Ascending aorta (tissue), 2 donors: ENCODE data around the gene SP140L. TPM values are rescaled to one million over a fixed set of nuclear protein-coding genes. Genes with fewer than 3 reads are reported as not detected.

Experiments
- DNase-seq, 2 donors: peaks; one replicate each; pipeline ENCODE4 v3.0.0-alpha.2; 2019; ENCODE audit warnings: low spot score in 2 of 2
- H3K27ac ChIP-seq, 2 donors: fragments of 200-600 bp; sonication (generic); one replicate each; pipeline ENCODE4 v1.5.1; 2016 to 2017; ENCODE audit warnings: mild to moderate bottlenecking in 1 of 2
- H3K27me3 ChIP-seq: fragments of 200-600 bp; sonication (generic); one replicate; pipeline ENCODE4 v1.5.1; 2017
- H3K36me3 ChIP-seq, 2 donors: fragments of 200-600 bp; sonication (generic); one replicate each; pipeline ENCODE4 v1.5.1; 2016
- H3K4me1 ChIP-seq, 2 donors: fragments of 200-600 bp; sonication (generic); one replicate each; pipeline ENCODE4 v1.5.1; 2016 to 2017; ENCODE audit warnings: mild to moderate bottlenecking in 1 of 2
- H3K4me3 ChIP-seq, 2 donors: fragments of 200-600 bp; sonication (generic); one replicate each; pipeline ENCODE4 v1.5.1; 2016 to 2017; ENCODE audit warnings: mild to moderate bottlenecking in 1 of 2
- H3K9me3 ChIP-seq, 2 donors: fragments of 200-600 bp; sonication (generic); one replicate each; pipeline ENCODE4 v1.5.1; 2016
- intact Hi-C: fragments of 100-400 bp; cut with DNase I; formaldehyde crosslinking; loops from one replicate; pipeline ENCODE4 v1.15.1; 2023
- total RNA-seq: library from RNA; depleted of rRNA; stranded (reverse); fragments of >200 nt; gene quantifications from one replicate; pipeline ENCODE4 v1.1.0, GENCODE V29; 2016
- TF ChIP-seq, protein P1 (sequence below), 3 experiments: fragments of 200-600 bp in 2 of 3; fragments of 450-650 bp in 1 of 3; sonication (generic) in 2 of 3; IDR thresholded peaks; one replicate each; pipeline ENCODE4 v1.5.1; 2016 to 2019; ENCODE audit warnings: antibody characterized with exemption in 3 of 3, mild to moderate bottlenecking in 1 of 3, moderate library complexity in 1 of 3

Gene SP140L
- total RNA-seq, 1 donor from 2014 or later = 4.0 TPM

DNA sequence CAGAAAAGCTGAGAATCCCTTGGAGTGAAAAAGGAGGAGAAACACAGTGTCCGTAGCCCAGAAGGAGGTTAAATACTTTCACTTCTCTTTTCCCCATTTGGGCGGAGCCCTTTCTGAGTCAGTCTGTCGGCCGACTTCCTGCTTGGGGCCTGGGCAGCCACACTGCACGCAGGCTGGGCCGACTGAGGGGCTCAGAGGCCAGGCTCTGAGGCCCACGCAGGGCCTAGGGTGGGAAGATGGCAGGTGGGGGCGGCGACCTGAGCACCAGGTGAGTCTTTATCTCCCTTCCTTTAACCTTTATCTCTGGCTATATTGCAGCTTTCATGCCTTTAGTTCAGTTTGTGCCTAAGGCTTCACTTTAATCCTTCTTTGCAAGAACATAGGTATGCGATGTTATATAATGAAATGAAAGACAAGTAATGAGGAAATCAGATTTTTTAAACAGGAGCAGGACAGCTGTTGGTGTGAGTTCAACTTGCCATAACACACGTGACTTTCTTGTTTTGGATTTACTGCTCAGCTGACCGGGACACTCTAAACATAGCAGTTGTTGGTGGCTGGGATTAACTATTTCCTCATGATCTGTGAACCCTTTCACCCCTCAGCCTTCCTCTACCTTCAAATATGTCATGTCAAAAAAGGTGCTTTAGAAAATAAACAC is 89.2 kb downstream of the SP140L start, which contains the start of gene SP100:
Gene SP100, plus strand, starts transcription at position 141 of the 661 bp plus-strand sequence. Its CDS starts 96 bp downstream, at position 237.
- peak within 1 kb of the TSS; percentile 69 to 83 for H3K4me3 ChIP-seq
- H3K27me3 ChIP-seq = no peaks in the 10 kb centered on the region
- no peaks in the 10 kb centered on the region for H3K9me3 ChIP-seq
- peak within 1 kb of the TSS; percentile 89 to 95 for H3K27ac ChIP-seq
- no peaks in the 10 kb centered on the region for H3K36me3 ChIP-seq
- DNase-seq = peak; percentile 33 to 91
- peaks cover 2 to 39% of the 10 kb centered on the region in 2 donors for H3K4me1 ChIP-seq
- intact Hi-C loops = loop anchor here (5.0 kb wide), 2 partner anchors 296 to 494 kb away; partner anchors contain the start of genes CAB39, FBXO36 and TRIP12
- TF ChIP-seq, protein P1, sequence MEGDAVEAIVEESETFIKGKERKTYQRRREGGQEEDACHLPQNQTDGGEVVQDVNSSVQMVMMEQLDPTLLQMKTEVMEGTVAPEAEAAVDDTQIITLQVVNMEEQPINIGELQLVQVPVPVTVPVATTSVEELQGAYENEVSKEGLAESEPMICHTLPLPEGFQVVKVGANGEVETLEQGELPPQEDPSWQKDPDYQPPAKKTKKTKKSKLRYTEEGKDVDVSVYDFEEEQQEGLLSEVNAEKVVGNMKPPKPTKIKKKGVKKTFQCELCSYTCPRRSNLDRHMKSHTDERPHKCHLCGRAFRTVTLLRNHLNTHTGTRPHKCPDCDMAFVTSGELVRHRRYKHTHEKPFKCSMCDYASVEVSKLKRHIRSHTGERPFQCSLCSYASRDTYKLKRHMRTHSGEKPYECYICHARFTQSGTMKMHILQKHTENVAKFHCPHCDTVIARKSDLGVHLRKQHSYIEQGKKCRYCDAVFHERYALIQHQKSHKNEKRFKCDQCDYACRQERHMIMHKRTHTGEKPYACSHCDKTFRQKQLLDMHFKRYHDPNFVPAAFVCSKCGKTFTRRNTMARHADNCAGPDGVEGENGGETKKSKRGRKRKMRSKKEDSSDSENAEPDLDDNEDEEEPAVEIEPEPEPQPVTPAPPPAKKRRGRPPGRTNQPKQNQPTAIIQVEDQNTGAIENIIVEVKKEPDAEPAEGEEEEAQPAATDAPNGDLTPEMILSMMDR (IDR thresholded peaks at IDR 0.05) = no peak

DNA sequence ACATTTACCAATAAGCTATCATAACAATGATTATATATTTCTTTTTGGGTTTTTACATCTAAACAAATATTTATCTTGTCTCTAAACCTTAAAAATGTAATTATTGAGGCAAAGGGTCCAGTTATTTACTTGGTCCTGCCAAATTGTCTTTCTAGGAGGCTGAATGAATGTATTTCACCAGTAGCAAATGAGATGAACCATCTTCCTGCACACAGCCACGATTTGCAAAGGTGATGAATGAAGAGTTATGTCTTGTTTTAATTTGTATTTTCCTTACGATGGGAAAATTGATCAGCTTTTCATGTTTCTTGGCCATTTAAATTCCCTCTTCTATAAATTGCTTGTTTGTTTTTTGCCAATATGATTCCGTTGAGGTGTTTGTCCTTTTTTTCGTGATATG is 90.4 kb downstream of the SP140L start:
- peaks cover 1 to 39% of the 10 kb centered on the region in 2 donors for H3K4me1 ChIP-seq
- TF ChIP-seq, protein P1 (IDR thresholded peaks at IDR 0.05) = no peak
- DNase-seq = no peak
- H3K9me3 ChIP-seq = no peaks in the 10 kb centered on the region
- intact Hi-C loops = loop anchor here (5.0 kb wide), 2 partner anchors 295 to 495 kb away; partner anchors contain the start of genes CAB39, FBXO36 and TRIP12
- peak overlapping the region in 1 of 2 donors; percentile 18 for H3K27ac ChIP-seq
- H3K4me3 ChIP-seq = peak overlapping the region; percentile 69 to 83
- H3K27me3 ChIP-seq = no peaks in the 10 kb centered on the region
- H3K36me3 ChIP-seq = no peaks in the 10 kb centered on the region

DNA sequence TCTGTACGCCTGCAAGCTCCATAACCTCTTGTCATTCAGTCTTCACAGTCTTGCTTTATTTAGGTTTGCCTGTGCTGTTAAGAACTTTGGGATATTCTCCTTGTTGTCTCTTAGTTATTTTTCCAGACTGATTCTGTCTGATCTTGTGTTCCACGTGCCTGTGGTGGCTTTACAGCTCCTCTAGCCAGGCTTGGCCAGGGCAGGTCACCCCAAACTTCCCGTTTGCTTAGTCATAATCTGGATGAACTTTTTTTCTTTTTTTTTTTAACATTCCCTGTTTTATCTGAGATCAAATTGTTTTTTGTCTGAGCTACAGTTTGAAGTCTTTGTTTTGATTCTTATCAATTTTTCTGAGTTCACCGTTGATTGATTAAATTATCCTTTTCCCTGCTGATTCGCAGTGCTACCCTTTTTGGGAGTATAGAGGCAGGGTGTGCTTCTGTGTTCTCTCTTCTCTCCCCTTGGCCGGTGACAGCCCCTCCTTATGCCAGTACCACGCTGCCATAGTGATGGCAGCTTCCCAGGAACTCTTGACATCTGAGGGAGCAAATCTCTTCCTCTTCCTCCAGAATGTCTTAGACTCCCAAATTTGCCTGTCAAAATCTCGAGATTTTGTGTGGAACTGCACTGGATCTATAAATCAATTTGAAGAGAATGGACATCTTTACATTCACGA is 91.5 kb downstream of the SP140L start:
- peak overlapping the region; percentile 38 to 39 for H3K27ac ChIP-seq
- intact Hi-C loops = loop anchor here (5.0 kb wide), 2 partner anchors 294 to 496 kb away; partner anchors contain the start of genes CAB39, FBXO36 and TRIP12
- peaks cover 0 to 39% of the 10 kb centered on the region in 2 donors for H3K4me1 ChIP-seq

GRCh38 chr2:230419181-230419580 is 92.2 kb downstream of the SP140L start:
- Histone ChIP-seq H3K36me3 (no peaks in the 10 kb centered on the region), H3K4me1 (peaks cover 0 to 45% of the 10 kb centered on the region in 2 donors), H3K27me3 (no peaks in the 10 kb centered on the region), H3K4me3 (peak overlapping the region; percentile 69 to 83), H3K9me3 (no peaks in the 10 kb centered on the region), H3K27ac (peak overlapping the region in 1 of 2 donors; percentile 38)
- intact Hi-C loops = loop anchor here (5.0 kb wide), 2 partner anchors 293 to 497 kb away; partner anchors contain the start of genes CAB39, FBXO36 and TRIP12
- TF ChIP-seq, protein P1 (IDR thresholded peaks at IDR 0.05) = no peak
- DNase-seq = no peak

More for the DNA sequence above, 91.5 kb downstream of the SP140L start:
- DNase-seq = no peak
- Histone ChIP-seq H3K9me3 (no peaks in the 10 kb centered on the region), H3K4me3 (peak overlapping the region; percentile 69 to 83), H3K36me3 (no peaks in the 10 kb centered on the region), H3K27me3 (no peaks in the 10 kb centered on the region)
- TF ChIP-seq, protein P1 (IDR thresholded peaks at IDR 0.05) = no peak

- TF ChIP-seq, protein P1 (IDR thresholded peaks at IDR 0.05) = no peak
- no peak overlapping the region for H3K4me3 ChIP-seq
- H3K36me3 ChIP-seq = peaks cover 0 to 5% of the 10 kb centered on the region in 2 donors
- no peak for DNase-seq
- intact Hi-C loops = no loop called here
- H3K4me1 ChIP-seq = peaks cover 0 to 35% of the 10 kb centered on the region in 2 donors
- H3K27me3 ChIP-seq = no peaks in the 10 kb centered on the region
- H3K27ac ChIP-seq = no peak overlapping the region
- H3K9me3 ChIP-seq = no peaks in the 10 kb centered on the region
These were observed 95.2 kb downstream of the SP140L start for GRCh38 chr2:230422149-230422548.
